Measurements from ENCODE around the gene TOLLIP.
"Not testable (repeated sequence)": the region's sequence is repeated elsewhere in the genome, so short reads cannot be mapped to it uniquely, and the experiment has no call there.

Gene TOLLIP

DNA sequence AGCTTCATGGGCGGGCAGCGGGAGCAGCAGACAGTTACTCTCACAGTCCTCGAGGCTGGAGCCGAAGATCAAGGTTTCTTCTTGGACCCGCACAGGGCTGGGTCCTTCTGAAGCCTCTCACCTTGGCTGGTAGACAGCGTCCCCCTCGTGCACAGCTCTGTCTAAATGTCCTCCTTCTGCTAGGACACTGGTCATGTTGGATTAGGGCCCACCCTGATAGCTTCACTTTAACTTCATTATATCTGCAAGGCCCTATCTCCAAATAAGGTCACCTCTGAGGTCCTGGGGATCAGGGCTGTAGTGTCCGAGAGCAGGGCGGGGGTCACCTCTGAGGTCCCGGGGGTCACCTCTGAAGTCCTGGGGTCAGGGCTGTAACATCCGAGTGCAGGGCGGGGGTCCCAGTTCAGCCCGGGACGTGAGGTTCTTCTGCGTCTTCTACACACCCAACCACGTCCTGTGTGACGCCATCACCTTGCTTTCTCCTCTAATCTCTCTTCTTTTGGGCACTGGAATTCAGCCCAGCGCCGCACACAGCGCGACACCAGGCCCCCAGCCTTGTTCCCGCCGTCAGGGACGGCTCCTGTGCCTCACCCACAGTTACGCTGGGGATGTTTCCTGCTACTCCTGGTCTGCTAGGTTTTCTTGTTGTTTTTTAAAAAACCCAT, 34.1 kb upstream of the TOLLIP start:
- DNase-seq, result no peak

DNA sequence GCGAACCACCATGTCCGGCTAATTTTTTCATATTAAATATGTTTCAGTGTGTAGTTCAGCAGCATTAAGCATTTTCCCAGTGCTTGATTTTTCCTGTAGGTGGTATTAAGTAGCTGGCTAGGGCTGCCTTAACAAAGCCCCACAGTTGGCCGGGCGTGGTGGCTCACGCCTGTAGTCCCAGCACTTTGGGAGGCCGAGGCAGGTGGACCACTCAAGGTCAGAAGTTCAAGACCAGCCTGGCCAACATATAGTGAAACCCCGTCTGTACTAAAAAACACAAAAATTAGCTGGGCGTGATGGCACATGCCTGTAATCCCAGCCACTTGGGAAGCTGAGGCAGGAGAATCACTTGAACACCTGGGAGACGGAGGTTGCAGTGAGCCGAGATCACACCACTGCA, 33.5 kb upstream of the TOLLIP start:
- DNase-seq, result no peak

DNA sequence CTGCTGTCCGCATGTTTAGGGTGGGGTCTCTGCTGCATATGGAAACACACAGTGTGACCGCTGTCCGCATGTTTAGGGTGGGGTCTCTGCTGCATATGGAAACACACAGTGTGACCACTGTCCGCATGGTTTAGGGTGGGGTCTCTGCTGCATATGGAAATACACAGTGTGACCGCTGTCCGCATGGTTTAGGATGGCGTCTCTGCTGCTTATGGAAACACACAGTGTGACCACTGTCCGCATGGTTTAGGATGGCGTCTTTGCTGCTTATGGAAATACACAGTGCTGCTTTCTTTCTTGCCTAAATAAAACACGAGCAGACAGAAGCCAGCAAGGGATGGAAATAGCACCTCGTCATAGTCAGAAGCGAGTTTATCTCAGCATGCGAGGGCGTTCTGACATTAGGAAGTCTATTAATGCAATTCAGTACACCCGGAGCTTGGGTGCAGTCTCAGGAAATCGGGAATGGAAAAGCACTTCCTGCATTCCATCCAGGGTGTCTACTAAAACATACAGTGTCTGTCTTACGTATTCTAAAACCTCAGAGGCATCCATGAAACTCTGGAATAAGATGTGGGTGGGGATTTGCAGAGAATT, 32.6 kb upstream of the TOLLIP start:
- peak; percentile 18 for DNase-seq

DNA sequence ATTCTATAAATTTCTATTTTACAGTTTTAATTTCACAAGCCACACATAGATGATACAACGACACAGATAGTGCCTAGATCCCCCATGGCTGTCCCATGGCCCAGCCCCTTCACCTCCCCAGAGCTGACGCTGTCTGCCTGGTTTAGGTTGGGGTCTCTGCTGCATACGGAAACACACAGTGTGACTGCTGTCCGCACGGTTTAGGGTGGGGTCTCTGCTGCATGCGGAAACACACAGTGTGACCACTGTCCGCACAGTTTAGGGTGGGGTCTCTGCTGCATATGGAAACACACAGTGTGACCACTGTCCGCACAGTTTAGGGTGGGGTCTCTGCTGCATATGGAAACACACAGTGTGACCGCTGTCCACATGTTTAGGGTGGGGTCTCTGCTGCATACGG, 31.8 kb upstream of the TOLLIP start:
- DNase-seq, result not testable (repeated sequence)

DNA sequence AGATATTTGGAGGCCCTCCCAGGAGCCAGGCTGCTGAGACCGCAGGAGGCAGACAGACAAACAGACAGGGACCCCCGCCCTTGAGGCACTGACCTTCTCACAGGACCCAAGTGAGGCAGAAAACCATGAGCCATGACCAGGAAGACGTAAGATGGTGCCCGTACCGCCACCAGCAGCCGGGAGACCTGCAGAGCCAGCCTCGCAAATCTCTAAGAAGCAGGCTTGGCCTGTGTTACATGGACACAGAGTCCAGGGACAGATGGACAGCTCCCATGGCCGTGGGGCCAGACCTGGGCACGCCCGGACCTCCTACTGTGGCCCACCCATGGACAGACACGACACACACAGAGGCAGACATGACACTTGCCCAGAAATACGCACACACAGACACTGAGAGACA, 30.7 kb upstream of the TOLLIP start:
- DNase-seq, result no peak

DNA sequence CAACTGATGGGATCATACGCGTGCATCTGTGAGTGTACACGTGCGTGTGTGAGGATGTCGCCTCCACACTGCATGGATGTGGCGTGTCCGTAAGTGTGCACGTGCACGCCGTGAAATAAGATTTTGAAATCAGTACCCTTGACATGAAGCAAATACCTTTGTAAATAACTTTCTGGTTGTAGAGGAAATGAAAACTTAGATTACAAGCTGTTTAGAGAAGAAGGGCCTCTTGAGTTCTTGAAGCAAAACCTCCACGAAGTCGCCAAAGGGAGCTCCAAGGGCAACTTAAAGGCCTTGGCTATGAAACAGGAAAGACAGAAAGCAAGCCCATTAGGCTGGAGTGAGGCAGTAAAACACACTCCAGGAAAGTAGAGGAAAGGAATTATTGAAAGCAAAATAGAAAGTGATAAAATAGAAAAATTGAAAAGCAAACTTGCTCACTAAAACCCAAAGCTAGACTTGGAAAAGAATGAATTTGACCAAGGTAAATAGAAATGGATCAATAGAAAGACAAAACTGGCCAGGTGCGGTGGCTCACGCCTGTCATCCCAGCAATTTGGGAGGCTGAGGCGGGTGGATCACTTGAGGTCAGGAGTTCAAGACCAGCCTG, 29.7 kb upstream of the TOLLIP start:
- DNase-seq, result no peak

DNA sequence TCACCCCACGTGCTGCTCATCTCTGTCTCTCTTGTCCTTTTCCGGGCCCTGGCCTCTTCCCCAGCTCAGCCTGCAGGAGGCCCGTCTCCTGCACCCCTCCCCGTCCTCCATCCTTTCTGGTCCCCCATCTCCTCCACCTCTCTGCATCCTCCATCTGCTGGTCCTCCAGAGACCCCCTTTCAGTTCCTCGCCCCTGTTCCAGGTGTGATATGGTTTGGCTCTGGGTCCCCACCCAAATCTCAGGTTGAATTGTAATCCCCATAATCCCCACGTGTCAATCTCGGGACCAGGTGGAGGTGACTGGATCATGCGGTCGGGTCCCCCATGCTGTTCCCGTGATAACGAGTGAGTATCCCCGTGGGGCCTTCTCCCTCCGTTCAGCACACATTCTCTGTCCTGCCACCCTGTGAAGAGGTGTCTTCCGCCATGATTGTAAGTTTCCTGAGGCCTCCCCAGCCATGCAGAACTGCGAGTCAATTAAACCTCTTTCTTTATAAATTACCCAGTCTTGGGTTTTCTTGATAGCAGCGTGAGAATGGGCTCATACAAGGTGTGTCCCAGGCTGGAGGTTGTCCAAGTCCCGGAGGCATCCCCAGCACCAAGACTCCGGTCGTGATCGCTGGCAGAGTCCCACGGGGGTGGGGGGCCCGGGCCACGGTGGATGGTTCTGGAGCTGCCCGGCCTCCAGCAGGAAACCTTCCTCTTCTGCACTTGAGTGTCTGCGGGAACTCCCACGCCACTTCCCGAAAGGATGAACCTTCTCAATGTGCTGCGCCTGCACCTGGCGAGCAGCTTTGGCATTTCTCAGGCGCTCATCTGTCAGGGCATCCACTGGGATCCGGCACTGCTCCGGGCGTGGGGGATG, 29.0 kb upstream of the TOLLIP start:
- DNase-seq, result no peak

DNA sequence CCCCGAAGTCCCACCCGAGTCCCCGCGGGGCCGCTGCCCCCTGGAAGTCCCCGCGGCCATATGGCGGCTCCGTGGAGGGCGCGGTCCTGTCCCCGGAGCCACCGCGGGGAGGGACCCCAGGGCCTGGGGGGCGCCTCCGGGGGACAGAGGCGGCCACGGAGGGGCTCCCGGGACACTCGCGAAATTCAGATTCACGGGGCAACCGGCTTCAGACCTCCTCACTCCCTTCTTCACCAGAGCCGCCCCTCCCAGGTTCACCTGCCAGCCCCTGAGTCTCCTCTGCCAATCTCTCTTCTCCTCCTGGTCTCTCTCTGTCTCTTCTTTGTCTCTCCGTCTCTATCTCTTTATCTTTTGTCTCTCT, 28.2 kb upstream of the TOLLIP start:
- DNase-seq, result no peak

DNA sequence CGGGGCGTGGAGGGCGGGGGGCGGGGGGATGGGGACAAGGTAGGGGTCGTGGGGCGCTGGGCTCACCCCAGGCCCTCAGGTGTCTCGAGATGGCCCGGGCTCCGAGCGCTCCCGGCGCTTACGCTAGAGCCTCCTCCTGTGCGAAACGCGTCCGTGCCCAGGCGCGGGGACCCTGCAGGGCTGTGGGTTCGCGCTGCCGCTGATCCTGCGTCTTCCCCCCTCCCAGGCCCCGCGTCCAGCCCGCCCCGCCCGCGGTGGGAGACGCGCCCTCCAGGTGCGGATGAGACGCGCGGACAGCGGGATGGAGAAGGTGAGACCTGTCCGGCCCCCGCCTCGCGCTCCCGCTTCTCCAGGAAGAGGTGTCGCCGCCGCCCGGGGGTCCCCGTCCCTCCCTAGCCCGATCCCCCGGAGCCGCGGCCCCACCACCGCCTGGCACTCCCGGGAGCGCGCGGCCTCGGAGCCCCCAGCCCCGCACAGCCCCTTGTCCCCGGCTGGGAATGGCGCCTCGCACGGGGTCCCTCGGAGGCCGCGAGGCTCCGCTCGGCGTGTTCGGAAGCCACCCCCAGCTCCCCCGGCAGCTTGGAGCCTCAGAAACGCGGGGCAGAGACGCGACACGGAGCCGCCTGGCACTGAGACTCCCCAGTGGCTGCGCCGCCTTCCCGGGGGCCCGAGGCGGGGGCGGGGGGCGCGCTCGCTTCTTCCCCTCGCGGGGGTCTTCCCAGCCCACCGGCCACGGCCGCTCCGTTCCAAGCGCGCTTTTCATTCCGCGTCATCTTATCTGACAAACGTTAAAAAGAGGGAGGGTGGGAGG, 27.6 kb upstream of the TOLLIP start:
- peak; percentile 68 for DNase-seq

DNA sequence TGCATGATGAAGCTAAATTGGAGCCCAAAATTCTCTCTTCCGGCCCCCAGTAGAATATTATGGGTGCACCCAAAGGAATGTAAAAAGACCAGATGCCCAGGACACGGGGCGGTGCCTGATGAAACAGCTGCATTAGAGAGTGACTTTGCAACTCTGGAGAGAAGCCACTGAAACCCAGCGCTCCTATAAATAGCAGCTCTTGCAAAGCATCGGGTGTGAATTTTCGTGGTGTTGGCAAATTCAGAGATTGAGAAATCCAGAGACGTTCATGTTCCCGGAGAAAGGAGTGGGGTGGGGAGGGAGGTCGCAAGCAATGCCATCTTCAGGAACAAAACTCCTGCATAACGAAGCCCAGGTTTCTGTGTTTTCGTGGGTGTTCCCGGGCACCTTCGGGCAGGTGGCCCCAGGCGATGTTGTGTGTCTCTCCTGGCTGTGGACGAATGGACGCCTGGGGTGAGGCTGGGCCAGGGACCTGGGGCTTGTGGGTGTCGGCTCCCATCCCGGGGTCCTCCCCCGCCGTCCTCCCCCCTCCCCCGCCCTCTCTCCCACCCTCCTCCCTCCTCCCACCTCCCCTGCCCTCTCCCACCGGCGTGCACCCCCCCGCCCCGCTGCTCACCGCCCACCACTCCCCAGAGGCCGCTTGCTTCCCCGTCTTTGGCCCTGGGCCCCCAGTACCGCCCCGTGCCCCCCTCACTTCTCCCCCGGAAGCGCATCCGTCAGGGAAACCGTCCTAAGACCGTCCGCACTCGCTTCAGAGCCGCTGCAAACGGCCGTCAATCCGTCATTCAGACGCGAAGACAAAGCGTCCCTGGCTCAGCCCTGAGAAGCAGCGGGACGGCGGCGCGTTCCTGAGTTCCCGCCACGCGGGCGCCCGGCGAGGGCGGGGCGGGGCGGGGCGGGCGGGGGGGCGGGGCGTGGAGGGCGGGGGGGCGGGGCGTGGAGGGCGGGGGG, 26.7 kb upstream of the TOLLIP start:
- DNase-seq, result peak; percentile 76

DNA sequence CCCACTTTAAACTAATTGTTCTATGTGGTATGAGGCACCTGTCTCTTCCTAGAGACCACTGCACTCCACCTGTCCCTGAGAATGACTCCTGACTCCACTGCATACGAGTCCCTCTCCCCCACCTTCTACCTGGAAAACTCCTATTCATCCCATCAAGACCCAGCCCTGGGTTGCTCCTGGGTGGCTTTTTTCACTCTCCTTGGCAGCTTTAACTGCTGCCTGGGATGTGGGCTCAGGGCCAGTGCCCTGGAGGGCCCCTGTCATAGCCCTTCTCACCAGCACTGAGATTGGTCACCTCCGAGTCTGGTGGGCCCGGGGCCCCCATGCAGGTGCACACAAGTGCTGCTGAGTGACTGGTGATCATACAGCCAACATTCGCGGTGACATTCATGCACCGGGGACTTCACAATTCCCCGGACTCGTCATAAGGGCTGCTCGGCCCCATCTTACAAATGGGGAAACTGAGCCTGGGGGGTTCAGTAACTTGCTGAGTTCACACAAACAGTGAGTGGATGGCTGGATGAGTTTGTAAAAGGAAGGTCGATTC, 25.9 kb upstream of the TOLLIP start:
- DNase-seq, result no peak

DNA sequence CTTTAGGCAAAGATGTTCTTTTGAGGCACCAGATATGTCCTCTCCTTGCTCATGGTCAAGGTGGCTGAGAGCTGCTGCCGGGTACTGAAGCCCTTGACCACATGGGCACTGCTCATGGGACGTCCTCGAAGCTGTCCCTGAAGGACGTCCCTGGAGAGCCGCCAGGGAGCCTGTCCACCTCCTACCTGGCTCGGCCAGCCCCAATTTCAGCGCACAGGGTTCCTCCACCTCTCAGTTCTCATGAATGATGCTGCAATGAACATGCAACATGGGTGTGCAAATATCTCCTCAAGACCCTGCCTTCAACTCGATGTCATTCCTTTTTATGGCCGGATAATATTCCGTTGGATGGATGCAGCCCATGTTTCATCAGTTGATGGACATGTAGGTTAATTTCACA, 24.4 kb upstream of the TOLLIP start:
- DNase-seq, result no peak

DNA sequence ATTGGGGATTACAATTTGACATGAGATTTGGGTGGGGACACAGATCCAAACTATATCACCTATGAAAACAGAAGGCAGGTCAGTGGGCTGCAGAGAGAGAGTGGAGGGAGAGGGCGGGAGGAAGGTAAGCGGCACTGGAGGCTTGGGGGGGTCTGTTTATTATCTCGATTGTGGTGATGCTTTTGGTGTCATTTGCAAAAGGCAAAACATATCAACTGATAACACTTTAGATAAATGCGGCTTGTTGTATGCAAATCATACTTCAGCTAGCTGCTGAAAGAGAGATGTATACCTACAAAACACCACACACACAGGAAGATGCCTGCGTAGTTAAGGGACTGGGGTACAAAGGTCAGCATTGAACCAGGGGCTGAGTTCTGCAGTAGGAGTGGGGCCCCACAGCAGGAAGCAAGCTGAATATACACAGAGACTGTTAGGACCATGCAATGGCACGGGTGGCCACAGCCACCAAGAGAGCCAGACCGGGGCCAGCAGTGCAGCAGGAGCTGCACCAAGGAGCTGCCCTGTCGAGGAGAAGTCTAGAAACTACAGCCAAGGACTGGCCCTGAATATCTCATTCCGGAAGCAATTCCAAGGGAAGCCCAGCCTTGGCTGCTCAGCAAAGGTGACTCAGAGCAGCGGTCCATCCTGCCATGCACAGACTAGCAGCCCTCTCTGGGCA, 23.8 kb upstream of the TOLLIP start:
- DNase-seq, result no peak

DNA sequence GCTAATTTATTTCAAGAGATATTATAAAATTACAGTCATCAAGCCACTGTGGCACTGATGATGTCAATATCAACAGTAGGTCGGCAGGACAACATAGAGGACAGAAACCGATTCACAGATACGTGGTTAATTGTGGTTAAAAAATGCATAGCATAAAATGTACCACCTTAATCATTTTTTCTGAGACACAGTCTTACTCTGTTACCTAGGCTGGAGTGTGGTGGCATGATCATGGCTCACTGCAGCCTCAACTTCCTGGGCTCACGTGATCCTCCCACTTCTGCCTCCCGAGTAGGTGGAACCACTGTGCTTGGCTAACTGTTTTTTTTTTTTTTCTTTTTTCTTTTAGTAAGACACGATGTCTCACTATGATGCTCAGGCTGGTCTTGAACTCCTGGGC, 21.0 kb upstream of the TOLLIP start:
- DNase-seq, result no peak

DNA sequence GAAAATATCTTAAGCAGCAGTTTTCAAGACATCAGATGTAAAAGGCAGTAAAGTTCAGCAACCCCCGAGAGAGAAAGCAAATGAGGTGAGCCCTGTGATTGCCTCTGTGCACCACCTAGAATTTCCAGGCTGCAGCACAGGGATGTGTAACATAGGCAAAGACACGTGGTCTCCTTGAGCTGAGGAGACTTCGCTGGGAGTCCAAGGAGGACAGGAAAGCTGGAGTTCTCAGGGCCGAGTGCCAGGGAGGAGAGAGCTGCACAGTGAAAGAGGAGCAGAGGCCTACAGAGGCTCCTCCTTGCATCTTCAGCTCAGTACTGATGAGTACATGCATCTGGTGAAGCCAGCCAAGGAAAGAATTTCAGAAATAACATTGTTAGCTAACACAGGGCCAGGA, 17.6 kb upstream of the TOLLIP start:
- no peak for DNase-seq

DNA sequence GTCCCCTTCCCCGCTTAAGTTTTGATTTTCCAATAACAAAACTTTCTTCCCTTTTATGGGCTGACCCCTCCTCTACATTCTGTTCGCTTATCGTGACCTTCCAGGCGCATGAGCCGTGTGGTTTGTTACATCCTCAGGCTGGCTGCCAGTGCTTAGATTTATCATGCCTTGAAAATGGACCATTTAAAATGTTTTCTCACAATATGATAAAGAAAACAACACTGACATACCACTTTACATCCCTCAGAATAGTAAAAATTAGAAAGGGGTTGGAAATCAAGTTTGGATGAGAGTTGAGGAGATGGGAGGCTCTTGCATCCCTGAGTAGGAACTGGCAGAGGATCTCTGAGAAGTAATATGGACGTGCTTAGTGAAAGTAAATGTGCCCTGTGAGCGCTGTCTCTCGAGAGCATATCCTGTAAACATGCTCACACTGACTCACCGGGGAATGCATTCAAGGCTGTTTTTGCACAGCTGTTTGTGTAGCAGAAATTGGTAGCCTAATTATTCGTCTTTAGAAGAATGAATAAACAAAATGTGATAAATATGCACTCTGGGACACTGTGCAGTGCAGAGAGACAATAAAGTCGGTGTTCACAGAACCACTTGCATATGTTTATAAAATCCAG, 17.1 kb upstream of the TOLLIP start:
- DNase-seq, result no peak

DNA sequence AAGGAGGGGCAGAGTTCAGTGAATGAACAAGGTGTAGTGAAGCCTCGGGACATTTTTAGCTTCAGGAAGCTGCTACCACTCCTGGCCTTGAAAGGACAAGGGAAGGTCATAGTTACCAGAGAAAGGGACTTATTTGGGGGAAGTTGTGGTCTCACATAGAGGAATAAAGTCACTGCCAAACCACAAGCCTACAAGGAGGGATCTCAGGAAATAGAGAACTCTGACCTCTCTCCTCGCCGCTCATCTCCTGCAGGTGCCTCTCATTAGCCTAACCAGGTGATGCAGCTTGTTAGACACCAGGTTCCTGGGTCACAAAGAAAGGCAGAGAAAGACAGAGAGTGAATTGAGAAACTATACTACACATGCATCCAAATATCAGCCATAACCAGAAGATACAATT, 14.3 kb upstream of the TOLLIP start:
- peak; percentile 39 for DNase-seq

DNA sequence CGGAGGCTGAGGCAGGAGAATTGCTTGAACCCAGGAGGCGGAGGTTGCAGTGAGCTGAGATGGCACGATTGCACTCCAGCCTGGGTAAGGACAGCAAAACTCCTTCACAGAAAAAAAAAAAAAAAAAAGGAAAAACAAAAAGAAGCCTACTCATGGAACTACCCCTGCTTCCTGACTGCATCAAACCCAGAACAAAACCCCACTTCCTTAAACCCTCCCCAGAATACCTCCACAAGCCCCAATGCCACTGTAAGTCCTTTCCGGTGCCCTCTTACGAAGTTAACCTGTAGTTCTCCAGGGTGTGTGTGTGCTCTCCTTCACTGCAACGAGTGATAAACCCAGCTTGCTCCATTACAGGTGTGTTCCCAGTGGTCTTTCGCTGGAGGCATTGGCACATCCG, 8.6 kb upstream of the TOLLIP start:
- DNase-seq, result no peak

DNA sequence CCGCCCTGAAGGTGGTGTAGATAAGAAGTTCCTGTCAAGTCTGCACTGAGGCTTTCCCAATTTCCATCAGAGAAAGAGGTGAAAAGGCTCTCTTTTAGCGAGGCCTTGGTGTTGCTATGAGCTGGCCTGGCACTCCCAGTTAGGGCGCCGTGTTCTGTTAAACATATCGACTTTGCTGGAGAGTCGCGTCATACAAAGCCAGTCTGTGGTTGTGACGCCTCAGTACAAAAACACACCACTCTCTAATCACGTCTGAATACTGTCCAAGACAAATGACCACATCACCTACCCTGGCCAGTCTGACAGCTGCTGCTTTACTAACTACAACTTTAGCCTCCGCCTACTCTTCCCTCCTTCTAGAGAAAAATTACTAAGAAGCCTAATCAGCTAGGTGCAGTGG, 8.0 kb upstream of the TOLLIP start:
- DNase-seq, result no peak

DNA sequence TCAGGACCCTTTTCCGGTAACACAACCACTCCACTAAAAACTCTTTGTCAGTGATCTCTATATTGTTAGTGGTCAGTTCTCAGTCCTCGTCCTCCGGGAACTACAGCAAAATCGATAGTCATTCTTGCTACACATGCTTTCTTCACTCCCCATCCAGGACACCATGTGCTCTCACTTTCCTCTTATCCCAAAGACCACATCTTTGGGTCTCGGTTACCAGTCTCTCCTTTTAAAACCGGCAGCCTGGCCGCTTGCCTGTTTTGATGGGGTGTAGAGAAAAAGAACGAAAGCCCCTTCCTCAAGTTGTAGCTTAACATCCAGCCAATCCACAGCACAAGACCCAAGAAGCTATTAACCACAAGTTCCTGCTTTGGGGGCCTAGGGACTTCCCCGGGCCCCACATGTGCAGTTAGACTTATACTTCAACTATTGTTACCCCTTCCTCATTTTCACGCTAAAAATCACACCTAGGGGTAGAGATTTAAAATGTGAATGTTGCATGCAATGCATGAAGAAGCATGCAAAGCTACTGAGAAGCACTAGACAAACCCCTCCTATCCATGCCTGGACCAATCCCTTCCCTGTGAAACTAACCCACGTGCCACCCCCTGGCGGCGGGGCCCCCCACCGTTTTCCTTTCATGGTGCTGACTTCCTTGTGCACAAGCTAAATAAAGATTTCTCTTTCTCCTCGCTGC, 1.5 kb upstream of the TOLLIP start:
- DNase-seq, result peak; percentile 17
